ENCODE data around the gene CPEB4. TPM values are rescaled to one million over a fixed set of nuclear protein-coding genes. Genes with fewer than 3 reads are reported as not detected.

Gene CPEB4
- total and polyA plus RNA-seq, 2 of the 8 experiments (the other 6 are each of a cell fraction or from before 2014, with no cell fraction given): 8.4 to 13.4 TPM

DNA sequence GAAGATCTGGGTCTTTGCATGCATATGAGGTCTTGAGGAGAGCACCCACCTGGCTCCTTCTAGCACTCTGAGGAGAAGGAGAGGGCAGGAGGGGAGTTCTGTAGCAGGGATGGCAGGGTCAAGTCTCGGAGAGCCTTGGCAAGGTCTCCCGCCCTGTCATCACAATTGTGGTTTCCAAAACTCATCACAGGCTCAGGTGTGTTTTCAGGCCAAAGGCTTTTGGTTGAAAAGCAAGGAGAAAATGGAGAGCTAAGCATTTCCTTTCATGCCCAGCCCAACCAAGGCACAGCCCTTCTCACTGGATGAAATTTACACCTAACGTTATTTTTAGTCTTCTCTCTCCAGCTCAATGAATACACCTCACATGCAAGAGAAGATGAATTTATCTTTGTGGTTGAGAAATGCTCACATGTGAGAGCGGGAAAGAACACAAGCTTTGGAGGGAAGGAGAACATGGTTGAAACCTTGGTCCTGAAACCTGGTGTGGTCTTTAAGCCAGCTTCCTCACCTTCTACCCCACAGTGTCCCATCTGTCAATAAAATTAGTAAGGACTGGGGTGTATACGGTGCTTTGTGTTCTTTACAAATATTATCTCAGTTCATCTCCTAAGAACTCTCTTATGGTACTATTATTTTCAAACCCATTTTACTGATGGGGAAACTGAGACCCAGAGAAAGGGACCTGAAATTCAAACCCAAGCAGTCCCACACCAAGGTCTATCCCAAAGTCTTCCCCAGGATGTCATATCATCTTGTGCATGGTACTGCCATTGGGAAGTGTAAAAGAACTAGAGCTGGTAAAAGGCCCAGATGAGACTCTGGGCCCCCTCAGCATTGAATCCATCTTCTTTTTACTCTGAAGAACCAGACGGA lies 47.8 kb upstream of the CPEB4 start:
- H2BK12ac ChIP-seq (ENCODE audit: low read depth, low read length): no peak overlapping the region; the same call in 1 of the 2 replicates
- H2BK15ac ChIP-seq (ENCODE audit: low read length): no peak overlapping the region
- H3K4me2 ChIP-seq (ENCODE audit: insufficient read depth in 1 of 2, low read depth in 2 of 2, low read length in 2 of 2): no peak overlapping the region
- ChIA-PET CTCF (ENCODE audit: partially characterized antibody) (interaction anchor here (0.6 to 2.2 kb wide), 4 partner anchors 9 to 210 kb away, joined by 3 to 6 read pairs (median 3); no protein-coding TSS in a partner anchor), POLR2A (ENCODE audit: partially characterized antibody) (no interaction called here)
- H4K5ac ChIP-seq (ENCODE audit: insufficient read length, low read depth, low read length): no peak overlapping the region
- no peak overlapping the region for H3K27ac ChIP-seq (ENCODE audit: low read depth, low read length)
- no peak overlapping the region for H4K91ac ChIP-seq (replicated peaks; ENCODE audit: insufficient read length, low read length)
- H3K36me3 ChIP-seq (ENCODE audit: control insufficient read depth in 2 of 4, insufficient read depth in 4 of 4, low read length in 3 of 4): no peaks in the 10 kb centered on the region
- H3K9me3 ChIP-seq (ENCODE audit: insufficient read depth in 2 of 2, low read depth in 1 of 2, low read length in 1 of 2): no peaks in the 10 kb centered on the region
- H3K23ac ChIP-seq (ENCODE audit: insufficient read length): no peak overlapping the region
- H2BK20ac ChIP-seq (ENCODE audit: low read length): no peak overlapping the region
- no peak overlapping the region for H3K4me3 ChIP-seq (ENCODE audit: extremely low read depth in 1 of 4, insufficient read depth in 2 of 4, low read depth in 3 of 4, low read length in 4 of 4)
- H3K79me1 ChIP-seq (ENCODE audit: low read depth, low read length): no peaks in the 10 kb centered on the region
- H2AFZ ChIP-seq (ENCODE audit: low read length): no peak overlapping the region
- no peaks in the 10 kb centered on the region for H3K79me2 ChIP-seq (ENCODE audit: control insufficient read depth in 1 of 2, insufficient read depth in 2 of 2, low read length in 2 of 2)
- TF ChIP-seq JUN (IDR thresholded peaks at IDR 0.05; ENCODE audit: low read depth, low read length) (no peak), SIN3A (conservative IDR thresholded peaks at IDR 0.05 in 1 of 2, IDR thresholded peaks at IDR 0.05 in 1 of 2; ENCODE audit: low read depth in 1 of 2, low read length in 2 of 2) (no peak), GABPA (IDR thresholded peaks at IDR 0.05; ENCODE audit: borderline replicate concordance, insufficient read depth, low read length) (no peak), EP300 (IDR thresholded peaks at IDR 0.05; ENCODE audit: borderline replicate concordance in 1 of 2, low read depth in 2 of 2, low read length in 2 of 2) (no peak), BRCA1 (IDR thresholded peaks at IDR 0.05; ENCODE audit: low read depth, low read length) (no peak), BCL11A (IDR thresholded peaks at IDR 0.05; ENCODE audit: low read depth in 2 of 2, low read length in 2 of 2) (no peak), ATF2 (IDR thresholded peaks at IDR 0.05; ENCODE audit: low read length) (no peak)
- no peaks in the 10 kb centered on the region for H4K20me1 ChIP-seq (replicated peaks in 1 of 2; ENCODE audit: control insufficient read depth in 1 of 2, insufficient read depth in 2 of 2, low read length in 2 of 2)
- H3K18ac ChIP-seq (ENCODE audit: extremely low read depth, low read length): no peak overlapping the region
- no peak overlapping the region for H3K4ac ChIP-seq (replicated peaks; ENCODE audit: insufficient read length, low read depth, low read length)
- H3K56ac ChIP-seq (replicated peaks; ENCODE audit: insufficient read length, low read depth, low read length): no peak overlapping the region
- no peak overlapping the region for H3K14ac ChIP-seq (ENCODE audit: insufficient read length)
- DNase-seq (ENCODE audit: low read depth in 1 of 2, low spot score in 2 of 2): no peak
- H3K9ac ChIP-seq (replicated peaks in 1 of 4; ENCODE audit: extremely low read depth in 1 of 4, low read depth in 3 of 4, low read length in 3 of 4): no peak overlapping the region
- no peak for FAIRE-seq
- H3K27me3 ChIP-seq (replicated peaks in 1 of 4; ENCODE audit: control insufficient read depth in 3 of 4, extremely low read depth in 1 of 4, insufficient read depth in 3 of 4, low read length in 3 of 4): no peaks in the 10 kb centered on the region
- H3K23me2 ChIP-seq (ENCODE audit: low read depth, low read length): no peaks in the 10 kb centered on the region
- no peak overlapping the region for H4K8ac ChIP-seq (ENCODE audit: extremely low read depth, insufficient read depth, low read length)
- no peak overlapping the region for H2AK5ac ChIP-seq (ENCODE audit: low read depth, low read length)
- 76% methylated on average over 6 of the region's 6 CpGs; no CpG with 5 or more reads in 1 of the 2 experiments for WGBS, 2 experiments (ENCODE audit: extremely low coverage in 1 of 2, insufficient coverage in 1 of 2, insufficient read length in 1 of 2, insufficient replicate concordance in 2 of 2, low coverage in 1 of 2, low lambda C conversion rate in 2 of 2, missing lambda C conversion rate in 1 of 2)
- peaks cover 0 to 6% (median 0%) of the 10 kb centered on the region in 4 experiments; a peak in 1 of 7 replicates for H3K4me1 ChIP-seq (replicated peaks in 1 of 4; ENCODE audit: control insufficient read depth in 3 of 4, insufficient read depth in 4 of 4, low read length in 3 of 4)
- H2BK120ac ChIP-seq (replicated peaks; ENCODE audit: low read depth, low read length): no peak overlapping the region
- H2BK5ac ChIP-seq (ENCODE audit: low read depth, low read length): no peak overlapping the region

Measured in H1 (cell line).